Left ventricle myocardium inferior (tissue), 1 donor: ENCODE results near the gene CCSER1. TPM values are rescaled to one million over a fixed set of nuclear protein-coding genes. Genes with fewer than 3 reads are reported as not detected.
A peak's percentile ranks its signal among the peaks of the same experiment; 100 is the strongest.
"Not testable (repeated sequence)": the region's sequence is repeated elsewhere in the genome, so short reads cannot be mapped to it uniquely, and the experiment has no call there.

Experiments used
- DNase-seq: peaks from one replicate; pipeline ENCODE4 v3.0.0-alpha.2; 2020
- H3K27ac ChIP-seq: fragments of 200-600 bp; replicated peaks from 2 replicates; pipeline ENCODE4 v1.8.0; 2021
- H3K27me3 ChIP-seq: fragments of 200-600 bp; 2 replicates; pipeline ENCODE4 v1.8.0; 2021; ENCODE audit warnings: low read depth
- H3K36me3 ChIP-seq: fragments of 200-600 bp; 2 replicates; pipeline ENCODE4 v1.8.0; 2021
- H3K4me1 ChIP-seq: fragments of 200-600 bp; 2 replicates; pipeline ENCODE4 v1.8.0; 2021
- H3K4me3 ChIP-seq: fragments of 200-600 bp; 2 replicates; pipeline ENCODE4 v1.8.0; 2021; ENCODE audit warnings: mild to moderate bottlenecking, moderate library complexity
- H3K9me3 ChIP-seq: fragments of 200-600 bp; replicated peaks from 2 replicates; pipeline ENCODE4 v1.8.0; 2021
- CTCF ChIP-seq: fragments of 200-600 bp; IDR thresholded peaks from 2 replicates; pipeline ENCODE4 v1.8.0; 2021; ENCODE audit warnings: antibody characterized with exemption, mild to moderate bottlenecking, borderline replicate concordance
- intact Hi-C: fragments of 100-400 bp; cut with micrococcal nuclease; formaldehyde crosslinking; loops from one replicate; pipeline ENCODE4 v1.11.0; 2022
- total RNA-seq: library from RNA; stranded (reverse); fragmentation: NEBNext Ultra II Directional; extraction: Animal tissue kit (Norgen Biotek cat#: 25700); gene quantifications from one replicate; pipeline ENCODE4 v1.2.1, GENCODE V29; 2021
- donor health status: DM: no; HTN: yes; CAD: no; lungs with severe emphysema.

The CCSER1 gene
- total RNA-seq, 1 donor from 2014 or later, result 13.2 TPM

- DNase-seq, result no peak
- no peak for TF ChIP-seq CTCF
- intact Hi-C loops, result loop anchor here (10.0 kb wide), 1 partner anchor 175 kb away; the partner anchor contains the start of gene CCSER1
Measured at GRCh38 chr4:90299373-90299772, 172.2 kb downstream of the CCSER1 start.

DNA sequence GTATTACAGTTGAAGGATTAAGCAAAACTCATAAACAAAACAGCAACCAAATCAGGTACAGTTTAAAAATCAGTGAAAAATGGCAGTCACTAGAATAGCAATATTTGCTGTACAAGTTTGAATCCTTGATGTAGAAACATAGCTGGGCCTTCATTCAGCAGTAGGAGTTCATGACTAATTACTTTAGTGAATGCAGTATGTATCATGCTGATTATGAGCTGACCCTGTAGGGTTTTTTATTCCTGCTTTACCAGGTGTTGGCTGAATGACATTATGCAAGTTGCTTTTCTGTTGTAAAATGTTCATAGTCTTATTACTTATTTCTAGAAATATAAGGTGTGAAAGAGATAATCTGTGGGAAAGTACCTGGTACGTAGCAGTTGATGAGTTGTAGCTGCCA lies 179.6 kb downstream of the CCSER1 start:
- TF ChIP-seq CTCF, result no peak
- H3K36me3 ChIP-seq, result no peaks in the 10 kb centered on the region
- intact Hi-C loops, result no loop called here

More at GRCh38 chr4:90299373-90299772, 172.2 kb downstream of the CCSER1 start:
- Histone ChIP-seq H3K27me3 (no peaks in the 10 kb centered on the region), H3K9me3 (peaks cover 4% of the 10 kb centered on the region), H3K36me3 (no peaks in the 10 kb centered on the region), H3K4me1 (no peaks in the 10 kb centered on the region), H3K27ac (no peak overlapping the region), H3K4me3 (no peak overlapping the region)

DNA sequence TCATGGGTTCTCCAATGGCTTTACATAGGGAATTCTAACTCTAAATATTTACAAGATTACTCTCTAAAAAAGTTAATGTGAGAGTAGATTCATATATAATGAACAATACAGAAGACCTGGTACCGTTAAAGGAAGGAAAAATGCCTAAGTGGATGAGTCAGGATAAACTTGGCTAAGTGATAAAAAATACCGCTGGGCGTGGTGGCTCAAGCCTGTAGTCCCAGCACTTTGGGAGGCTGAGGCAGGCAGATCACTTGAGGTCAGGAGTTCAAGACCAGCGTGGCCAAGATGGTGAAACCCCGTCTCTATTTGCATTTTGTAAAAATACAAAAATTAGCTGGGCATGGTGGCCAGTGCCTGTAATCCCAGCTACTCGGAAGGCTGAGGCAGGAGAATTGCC lies 189.9 kb downstream of the CCSER1 start:
- H3K27me3 ChIP-seq, intact Hi-C loops, H3K4me3 ChIP-seq, H3K36me3 ChIP-seq, H3K9me3 ChIP-seq, H3K27ac ChIP-seq, DNase-seq: not testable (repeated sequence)
- peaks cover 15% of the 10 kb centered on the region for H3K4me1 ChIP-seq

More for the DNA sequence above, 179.6 kb downstream of the CCSER1 start:
- DNase-seq, result no peak
- H3K27me3 ChIP-seq, result no peaks in the 10 kb centered on the region
- H3K4me3 ChIP-seq, result no peak overlapping the region
- no peak overlapping the region for H3K27ac ChIP-seq
- H3K9me3 ChIP-seq, result no peaks in the 10 kb centered on the region
- no peaks in the 10 kb centered on the region for H3K4me1 ChIP-seq

DNA sequence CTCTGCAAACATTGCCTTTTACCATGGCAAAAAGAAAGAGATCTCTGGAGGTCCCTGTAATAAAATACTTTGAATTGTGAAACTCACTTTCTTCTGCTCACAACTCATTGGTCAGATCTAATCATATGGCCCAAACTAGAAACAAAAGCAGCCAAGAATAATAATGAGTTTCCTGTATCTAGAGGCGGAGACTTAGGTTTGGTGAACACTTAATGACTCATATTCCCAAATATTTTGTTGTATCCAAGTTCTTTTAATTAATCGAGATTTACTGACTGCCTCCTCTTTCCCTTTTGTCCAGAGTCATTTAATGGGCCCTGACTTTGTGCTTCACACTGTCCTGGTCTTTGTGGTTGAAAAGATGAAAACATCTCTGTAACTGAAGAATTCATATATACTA lies 190.6 kb downstream of the CCSER1 start:
- no peak for TF ChIP-seq CTCF
- H3K4me1 ChIP-seq, result peaks cover 15% of the 10 kb centered on the region
- H3K9me3 ChIP-seq, result peaks cover 8% of the 10 kb centered on the region
- no peaks in the 10 kb centered on the region for H3K36me3 ChIP-seq
- DNase-seq, result no peak
- no peak overlapping the region for H3K4me3 ChIP-seq
- no peaks in the 10 kb centered on the region for H3K27me3 ChIP-seq
- no peak overlapping the region for H3K27ac ChIP-seq
- intact Hi-C loops, result no loop called here

GRCh38 chr4:90318193-90318592 lies 191.0 kb downstream of the CCSER1 start:
- Histone ChIP-seq H3K4me1 (peaks cover 15% of the 10 kb centered on the region), H3K4me3 (no peak overlapping the region), H3K27me3 (no peaks in the 10 kb centered on the region), H3K27ac (no peak overlapping the region), H3K9me3 (peaks cover 8% of the 10 kb centered on the region), H3K36me3 (no peaks in the 10 kb centered on the region)
- DNase-seq, result no peak
- intact Hi-C loops, result no loop called here
- no peak for TF ChIP-seq CTCF

DNA sequence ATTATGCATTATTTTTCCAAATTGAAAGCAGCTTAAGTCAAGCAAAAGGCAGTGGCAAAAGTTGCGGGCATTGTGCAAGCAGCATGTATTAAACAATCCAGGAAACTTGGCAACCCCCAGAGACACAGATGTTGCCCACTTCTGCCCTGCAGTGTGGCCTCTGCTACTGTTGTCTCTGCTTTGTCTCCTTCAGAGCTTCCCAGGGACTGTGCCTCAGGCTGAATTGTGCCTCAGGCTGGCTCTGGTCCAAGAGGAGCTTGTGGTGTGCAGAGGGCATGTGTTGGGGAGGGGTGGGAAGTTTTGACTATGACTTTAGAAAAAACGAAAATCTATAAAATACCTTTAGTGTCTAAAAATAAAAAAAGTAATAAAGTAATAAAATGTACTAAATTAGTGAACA lies 201.4 kb downstream of the CCSER1 start:
- intact Hi-C loops, result no loop called here
- peak; percentile 41 for DNase-seq
- H3K27me3 ChIP-seq, result no peaks in the 10 kb centered on the region
- peaks cover 10% of the 10 kb centered on the region for H3K4me1 ChIP-seq
- H3K9me3 ChIP-seq, result no peaks in the 10 kb centered on the region
- TF ChIP-seq CTCF, result no peak
- H3K4me3 ChIP-seq, result no peak overlapping the region
- no peaks in the 10 kb centered on the region for H3K36me3 ChIP-seq
- H3K27ac ChIP-seq, result no peak overlapping the region
